Memory B cell (primary cell): ENCODE data around the gene CEP76.
A peak's percentile ranks its signal among the peaks of the same experiment; 100 is the strongest.

Experiments used
- ATAC-seq: fragments of 150-1000 bp; cut with Tn5 transposase; 2 replicates; pipeline ENCODE4 v1.10.0; 2021; ENCODE audit warnings: low read depth, mild to moderate bottlenecking, moderate library complexity
- DNase-seq, 2 donors: peaks; one replicate each; pipeline ENCODE4 v3.0.0; 2022; ENCODE audit warnings: low spot score in 2 of 2
- H3K27ac Mint-ChIP-seq: one replicate; pipeline ENCODE4 v1.8.0; 2022; ENCODE audit warnings: mild to moderate bottlenecking, moderate library complexity, mixed read lengths
- H3K27me3 Mint-ChIP-seq: one replicate; pipeline ENCODE4 v1.8.0; 2022; ENCODE audit warnings: mixed read lengths
- H3K36me3 Mint-ChIP-seq: one replicate; pipeline ENCODE4 v1.8.0; 2022; ENCODE audit warnings: mild to moderate bottlenecking, mixed read lengths
- H3K4me1 Mint-ChIP-seq: one replicate; pipeline ENCODE4 v1.8.0; 2022; ENCODE audit warnings: mixed read lengths
- H3K4me3 Mint-ChIP-seq: one replicate; pipeline ENCODE4 v1.8.0; 2022; ENCODE audit warnings: mild to moderate bottlenecking, moderate library complexity, mixed read lengths
- H3K9me3 Mint-ChIP-seq: one replicate; pipeline ENCODE4 v1.8.0; 2022; ENCODE audit warnings: mixed read lengths

CEP76 gene

GRCh38 chr18:12737243-12737902 lies 34.9 kb upstream of the CEP76 start:
- H3K9me3 Mint-ChIP-seq = no peaks in the 10 kb centered on the region
- DNase-seq = no peak
- H3K27me3 Mint-ChIP-seq = no peaks in the 10 kb centered on the region
- H3K36me3 Mint-ChIP-seq = no peaks in the 10 kb centered on the region
- no peak overlapping the region for H3K27ac Mint-ChIP-seq
- H3K4me1 Mint-ChIP-seq = no peaks in the 10 kb centered on the region
- ATAC-seq = no peak
- no peak overlapping the region for H3K4me3 Mint-ChIP-seq

- no peaks in the 10 kb centered on the region for H3K9me3 Mint-ChIP-seq
- peak; percentile 70 to 71 for DNase-seq
- H3K4me1 Mint-ChIP-seq = no peaks in the 10 kb centered on the region
- peaks cover 5% of the 10 kb centered on the region for H3K36me3 Mint-ChIP-seq
- no peaks in the 10 kb centered on the region for H3K27me3 Mint-ChIP-seq
- H3K27ac Mint-ChIP-seq = peak overlapping the region; percentile 68
- H3K4me3 Mint-ChIP-seq = no peak overlapping the region
- peak; percentile 53 for ATAC-seq
These were observed 24.4 kb upstream of the CEP76 start for GRCh38 chr18:12726774-12727550.

GRCh38 chr18:12726331-12726730 lies 23.8 kb upstream of the CEP76 start:
- ATAC-seq = no peak
- Mint-ChIP-seq H3K4me3 (no peak overlapping the region), H3K4me1 (no peaks in the 10 kb centered on the region), H3K27ac (peak overlapping the region; percentile 68), H3K27me3 (no peaks in the 10 kb centered on the region), H3K9me3 (no peaks in the 10 kb centered on the region), H3K36me3 (peaks cover 8% of the 10 kb centered on the region)
- DNase-seq = no peak

- Mint-ChIP-seq H3K4me1 (no peaks in the 10 kb centered on the region), H3K36me3 (peaks cover 14% of the 10 kb centered on the region), H3K9me3 (no peaks in the 10 kb centered on the region), H3K27me3 (no peaks in the 10 kb centered on the region), H3K4me3 (no peak overlapping the region), H3K27ac (peak overlapping the region; percentile 7)
- DNase-seq (no peak), ATAC-seq (no peak)
These were observed 20.2 kb upstream of the CEP76 start for GRCh38 chr18:12722731-12723130.

- H3K4me1 Mint-ChIP-seq = no peaks in the 10 kb centered on the region
- peaks cover 19% of the 10 kb centered on the region for H3K36me3 Mint-ChIP-seq
- DNase-seq (no peak), ATAC-seq (no peak)
- no peaks in the 10 kb centered on the region for H3K9me3 Mint-ChIP-seq
- no peak overlapping the region for H3K27ac Mint-ChIP-seq
- H3K4me3 Mint-ChIP-seq = no peak overlapping the region
- H3K27me3 Mint-ChIP-seq = no peaks in the 10 kb centered on the region
These were observed 19.2 kb upstream of the CEP76 start for GRCh38 chr18:12721495-12722275.

- no peak for ATAC-seq
- H3K9me3 Mint-ChIP-seq = no peaks in the 10 kb centered on the region
- no peaks in the 10 kb centered on the region for H3K27me3 Mint-ChIP-seq
- no peak for DNase-seq
- peaks cover 2% of the 10 kb centered on the region for H3K4me1 Mint-ChIP-seq
- peaks cover 23% of the 10 kb centered on the region for H3K36me3 Mint-ChIP-seq
- H3K27ac Mint-ChIP-seq = no peak overlapping the region
- H3K4me3 Mint-ChIP-seq = no peak overlapping the region
These were observed 8.9 kb upstream of the CEP76 start for GRCh38 chr18:12711446-12711845.

GRCh38 chr18:12703664-12704063 lies 1.1 kb upstream of the CEP76 start:
- Mint-ChIP-seq H3K9me3 (no peaks in the 10 kb centered on the region), H3K4me3 (peak overlapping the region; percentile 100), H3K36me3 (peaks cover 10% of the 10 kb centered on the region), H3K27me3 (no peaks in the 10 kb centered on the region), H3K4me1 (peaks cover 31% of the 10 kb centered on the region), H3K27ac (peak overlapping the region; percentile 100)
- no peak for ATAC-seq
- DNase-seq = no peak

- Mint-ChIP-seq H3K27ac (peak overlapping the region; percentile 100), H3K9me3 (no peaks in the 10 kb centered on the region), H3K4me1 (peaks cover 31% of the 10 kb centered on the region), H3K27me3 (no peaks in the 10 kb centered on the region), H3K36me3 (peaks cover 12% of the 10 kb centered on the region), H3K4me3 (peak overlapping the region; percentile 100)
- DNase-seq = no peak
- ATAC-seq = peak; percentile 49
These were observed 609 bp upstream of the CEP76 start for GRCh38 chr18:12703096-12703567.

GRCh38 chr18:12701161-12701560 lies 1.4 kb downstream of the CEP76 start:
- ATAC-seq (no peak), DNase-seq (no peak)
- peak overlapping the region; percentile 100 for H3K27ac Mint-ChIP-seq
- peaks cover 5% of the 10 kb centered on the region for H3K36me3 Mint-ChIP-seq
- no peaks in the 10 kb centered on the region for H3K27me3 Mint-ChIP-seq
- H3K4me1 Mint-ChIP-seq = peaks cover 33% of the 10 kb centered on the region
- peak overlapping the region; percentile 100 for H3K4me3 Mint-ChIP-seq
- no peaks in the 10 kb centered on the region for H3K9me3 Mint-ChIP-seq

- no peaks in the 10 kb centered on the region for H3K9me3 Mint-ChIP-seq
- no peak overlapping the region for H3K27ac Mint-ChIP-seq
- H3K36me3 Mint-ChIP-seq = peaks cover 7% of the 10 kb centered on the region
- ATAC-seq (no peak), DNase-seq (no peak)
- H3K27me3 Mint-ChIP-seq = no peaks in the 10 kb centered on the region
- H3K4me3 Mint-ChIP-seq = no peak overlapping the region
- peaks cover 25% of the 10 kb centered on the region for H3K4me1 Mint-ChIP-seq
These were observed 2.8 kb downstream of the CEP76 start for GRCh38 chr18:12699747-12700146.

- DNase-seq (no peak), ATAC-seq (no peak)
- Mint-ChIP-seq H3K9me3 (no peaks in the 10 kb centered on the region), H3K36me3 (peaks cover 12% of the 10 kb centered on the region), H3K27ac (no peak overlapping the region), H3K27me3 (no peaks in the 10 kb centered on the region), H3K4me1 (peaks cover 7% of the 10 kb centered on the region), H3K4me3 (no peak overlapping the region)
These were observed 8.5 kb downstream of the CEP76 start for GRCh38 chr18:12694032-12694431.

GRCh38 chr18:12692206-12692605 lies 10.3 kb downstream of the CEP76 start:
- no peak overlapping the region for H3K27ac Mint-ChIP-seq
- no peak for DNase-seq
- peaks cover 6% of the 10 kb centered on the region for H3K4me1 Mint-ChIP-seq
- no peak for ATAC-seq
- H3K4me3 Mint-ChIP-seq = no peak overlapping the region
- no peaks in the 10 kb centered on the region for H3K9me3 Mint-ChIP-seq
- peaks cover 10% of the 10 kb centered on the region for H3K36me3 Mint-ChIP-seq
- no peaks in the 10 kb centered on the region for H3K27me3 Mint-ChIP-seq

GRCh38 chr18:12689256-12689850 lies 13.2 kb downstream of the CEP76 start:
- DNase-seq = no peak
- Mint-ChIP-seq H3K27me3 (no peaks in the 10 kb centered on the region), H3K4me1 (peaks cover 5% of the 10 kb centered on the region), H3K9me3 (no peaks in the 10 kb centered on the region), H3K27ac (no peak overlapping the region), H3K4me3 (no peak overlapping the region), H3K36me3 (peaks cover 7% of the 10 kb centered on the region)
- no peak for ATAC-seq

GRCh38 chr18:12686100-12686499 lies 16.4 kb downstream of the CEP76 start:
- no peak for ATAC-seq
- H3K4me3 Mint-ChIP-seq = no peak overlapping the region
- no peak for DNase-seq
- H3K36me3 Mint-ChIP-seq = no peaks in the 10 kb centered on the region
- no peak overlapping the region for H3K27ac Mint-ChIP-seq
- H3K27me3 Mint-ChIP-seq = no peaks in the 10 kb centered on the region
- H3K9me3 Mint-ChIP-seq = no peaks in the 10 kb centered on the region
- no peaks in the 10 kb centered on the region for H3K4me1 Mint-ChIP-seq
